Astrocyte (in vitro differentiated cells and primary cell): ENCODE measurements around the gene HOXD11.

Experiments
- EZH2 ChIP-seq: IDR thresholded peaks from 2 replicates; pipeline ENCODE4 v1.6.1; 2012; ENCODE audit warnings: mild to moderate bottlenecking, low read length, inconsistent platforms; ENCODE audit not compliant: insufficient read depth
- TF ChIP-seq, protein P1 (sequence below): IDR thresholded peaks from 2 replicates; pipeline ENCODE4 v1.5.1; 2011; ENCODE audit warnings: low read depth, mild to moderate bottlenecking, inconsistent platforms, low read length, moderate library complexity; ENCODE audit not compliant: insufficient read depth

DNA sequence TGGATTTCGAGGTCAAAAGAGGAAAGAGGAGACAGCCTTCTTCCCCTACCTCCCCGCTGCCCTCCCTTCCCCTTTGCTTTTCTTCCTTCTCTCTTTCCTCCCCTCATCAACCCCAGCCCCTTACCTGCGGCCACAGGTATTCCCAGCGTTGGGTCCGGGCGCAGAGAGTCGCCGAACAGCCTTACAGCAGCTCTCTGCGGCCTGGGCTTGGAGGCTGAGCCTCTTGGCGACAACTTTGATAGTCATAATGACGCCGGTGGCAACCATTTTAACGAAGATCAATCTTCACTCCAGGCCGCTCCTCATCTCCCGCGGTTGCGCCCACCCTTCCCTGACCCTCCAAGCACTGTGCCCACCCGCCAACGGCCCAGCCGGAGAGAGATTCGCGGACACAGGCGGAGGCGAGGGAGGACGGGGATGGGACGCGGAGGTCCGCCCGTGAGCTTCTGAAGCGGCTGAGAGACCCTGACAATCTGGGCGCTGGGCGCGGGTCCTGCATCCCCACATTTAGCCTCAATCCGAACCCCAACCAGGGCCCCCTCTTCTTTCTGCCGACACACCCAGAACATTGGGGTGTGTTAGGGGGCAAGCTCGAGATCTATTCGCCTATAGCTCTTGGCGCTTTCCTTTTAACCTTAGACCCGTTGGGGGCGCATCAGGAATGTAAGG, 21.8 kb upstream of the HOXD11 start:
- TF ChIP-seq, protein P1, sequence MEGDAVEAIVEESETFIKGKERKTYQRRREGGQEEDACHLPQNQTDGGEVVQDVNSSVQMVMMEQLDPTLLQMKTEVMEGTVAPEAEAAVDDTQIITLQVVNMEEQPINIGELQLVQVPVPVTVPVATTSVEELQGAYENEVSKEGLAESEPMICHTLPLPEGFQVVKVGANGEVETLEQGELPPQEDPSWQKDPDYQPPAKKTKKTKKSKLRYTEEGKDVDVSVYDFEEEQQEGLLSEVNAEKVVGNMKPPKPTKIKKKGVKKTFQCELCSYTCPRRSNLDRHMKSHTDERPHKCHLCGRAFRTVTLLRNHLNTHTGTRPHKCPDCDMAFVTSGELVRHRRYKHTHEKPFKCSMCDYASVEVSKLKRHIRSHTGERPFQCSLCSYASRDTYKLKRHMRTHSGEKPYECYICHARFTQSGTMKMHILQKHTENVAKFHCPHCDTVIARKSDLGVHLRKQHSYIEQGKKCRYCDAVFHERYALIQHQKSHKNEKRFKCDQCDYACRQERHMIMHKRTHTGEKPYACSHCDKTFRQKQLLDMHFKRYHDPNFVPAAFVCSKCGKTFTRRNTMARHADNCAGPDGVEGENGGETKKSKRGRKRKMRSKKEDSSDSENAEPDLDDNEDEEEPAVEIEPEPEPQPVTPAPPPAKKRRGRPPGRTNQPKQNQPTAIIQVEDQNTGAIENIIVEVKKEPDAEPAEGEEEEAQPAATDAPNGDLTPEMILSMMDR: no peak
- peak; percentile 52 for TF ChIP-seq EZH2
